ENCODE data around the gene AURKA. TPM values are rescaled to one million over a fixed set of nuclear protein-coding genes. Genes with fewer than 3 reads are reported as not detected.
A peak's percentile ranks its signal among the peaks of the same experiment; 100 is the strongest.

Gene AURKA
- total and polyA plus RNA-seq, 12 donors, result 1.1 to 56.6 (median 3.1) TPM

- intact Hi-C loops (cut with DNase I), result no loop called here
- 78 to 86% (median 82%) methylated on average over 6 of the region's 6 CpGs for WGBS, 4 donors
- Histone ChIP-seq H3K27ac (no peak overlapping the region), H3K4me3 (no peak overlapping the region), H3K9me3 (replicated peaks in 1 of 3) (no peaks in the 10 kb centered on the region), H3K4me1 (replicated peaks in 1 of 2) (peaks cover 0 to 5% of the 10 kb centered on the region in 2 donors), H3K27me3 (no peaks in the 10 kb centered on the region), H3K36me3 (replicated peaks in 1 of 2) (peaks cover 0 to 38% of the 10 kb centered on the region in 2 donors)
- TF ChIP-seq POLR2A (IDR thresholded peaks at IDR 0.05) (no peak), CTCF (IDR thresholded peaks at IDR 0.05) (no peak)
- DNase-seq, result no peak
Measured at GRCh38 chr20:56368351-56369134, 23.5 kb downstream of the AURKA start.

- intact Hi-C loops (cut with DNase I), result no loop called here
- Histone ChIP-seq H3K27me3 (no peaks in the 10 kb centered on the region), H3K4me1 (replicated peaks in 1 of 2) (peaks cover 22 to 43% of the 10 kb centered on the region in 2 donors), H3K9me3 (replicated peaks in 1 of 3) (no peaks in the 10 kb centered on the region), H3K27ac (peak overlapping the region in 4 of 5 donors; percentile 10 to 95 (median 68)), H3K4me3 (no peak overlapping the region), H3K36me3 (replicated peaks in 1 of 2) (peaks cover 0 to 35% of the 10 kb centered on the region in 2 donors)
- DNase-seq, result no peak
- WGBS, 4 donors, result 63 to 86% (median 86%) methylated on average over 6 of the region's 6 CpGs
- TF ChIP-seq CTCF (IDR thresholded peaks at IDR 0.05), result no peak
- TF ChIP-seq POLR2A (IDR thresholded peaks at IDR 0.05), result no peak
Measured at GRCh38 chr20:56363491-56363890, 28.5 kb downstream of the AURKA start.

- Histone ChIP-seq H3K27ac (peak overlapping the region in 4 of 5 donors; percentile 10 to 95 (median 68)), H3K36me3 (replicated peaks in 1 of 2) (peaks cover 0 to 29% of the 10 kb centered on the region in 2 donors), H3K9me3 (replicated peaks in 1 of 3) (no peaks in the 10 kb centered on the region), H3K4me1 (replicated peaks in 1 of 2) (peaks cover 22 to 48% of the 10 kb centered on the region in 2 donors), H3K4me3 (no peak overlapping the region), H3K27me3 (no peaks in the 10 kb centered on the region)
- 13 to 22% (median 17%) methylated on average over 5 to 8 of the region's 8 CpGs for WGBS, 4 donors
- TF ChIP-seq CTCF (IDR thresholded peaks at IDR 0.05), result no peak
- peak in 1 of 2 donors; percentile 30 for TF ChIP-seq POLR2A (IDR thresholded peaks at IDR 0.05)
- intact Hi-C loops (cut with DNase I), result no loop called here
- DNase-seq, result peak; percentile 47 to 84 (median 79)
Measured at GRCh38 chr20:56362833-56363413, 29.1 kb downstream of the AURKA start.

- Histone ChIP-seq H3K9me3 (replicated peaks in 1 of 3) (no peaks in the 10 kb centered on the region), H3K27ac (peak overlapping the region in 3 of 5 donors; percentile 26 to 95 (median 87)), H3K4me1 (replicated peaks in 1 of 2) (peaks cover 22 to 48% of the 10 kb centered on the region in 2 donors), H3K36me3 (replicated peaks in 1 of 2) (peaks cover 0 to 21% of the 10 kb centered on the region in 2 donors), H3K4me3 (no peak overlapping the region), H3K27me3 (no peaks in the 10 kb centered on the region)
- TF ChIP-seq POLR2A (IDR thresholded peaks at IDR 0.05) (no peak), CTCF (IDR thresholded peaks at IDR 0.05) (no peak)
- no peak for DNase-seq
- intact Hi-C loops (cut with DNase I), result no loop called here
- 74 to 78% (median 77%) methylated on average over 8 of the region's 8 CpGs for WGBS, 4 donors
Measured at GRCh38 chr20:56361900-56362299, 30.1 kb downstream of the AURKA start.

Measured in adrenal gland (tissue), 12 donors.